Astrocyte of the cerebellum (primary cell): ENCODE results near the gene CD4.

Experiments
- DNase-seq: peaks from one replicate; pipeline ENCODE4 v3.0.0-alpha.2; 2011; ENCODE audit warnings: low read depth
- H3K4me3 ChIP-seq: 2 replicates; pipeline ENCODE4 v1.5.1; 2011; ENCODE audit warnings: mild to moderate bottlenecking, low read depth, low read length, moderate library complexity
- in situ Hi-C: cut with HindIII; loops from 2 replicates; pipeline ENCODE4 v1.10.0; 2017; ENCODE audit warnings: low sequenced_read_pairs
- TF ChIP-seq, protein P1 (sequence below): IDR thresholded peaks from 2 replicates; pipeline ENCODE4 v1.5.1; 2012; ENCODE audit warnings: low read length, low read depth, moderate library complexity, mild to moderate bottlenecking; ENCODE audit errors: missing control alignments

CD4 gene

DNA sequence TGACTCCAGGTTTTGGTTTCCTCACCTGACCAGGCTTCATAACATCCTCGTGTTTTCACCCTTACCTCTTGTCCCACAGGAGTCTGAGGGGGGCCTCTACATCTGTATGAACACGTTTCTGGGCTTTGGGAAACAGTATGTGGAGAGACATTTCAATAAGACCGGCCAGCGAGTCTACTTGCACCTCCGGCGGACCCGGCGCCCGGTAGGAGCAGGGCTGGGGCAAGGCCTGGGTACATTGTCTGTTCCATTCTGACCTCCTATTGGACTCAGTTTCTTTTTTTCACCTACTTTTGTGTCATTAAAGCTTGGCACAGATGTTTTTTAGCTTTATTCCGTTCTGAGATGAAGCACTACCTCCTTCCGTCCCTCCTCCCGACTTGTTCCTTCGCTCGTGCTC, 66.0 kb downstream of the CD4 start:
- TF ChIP-seq, protein P1, sequence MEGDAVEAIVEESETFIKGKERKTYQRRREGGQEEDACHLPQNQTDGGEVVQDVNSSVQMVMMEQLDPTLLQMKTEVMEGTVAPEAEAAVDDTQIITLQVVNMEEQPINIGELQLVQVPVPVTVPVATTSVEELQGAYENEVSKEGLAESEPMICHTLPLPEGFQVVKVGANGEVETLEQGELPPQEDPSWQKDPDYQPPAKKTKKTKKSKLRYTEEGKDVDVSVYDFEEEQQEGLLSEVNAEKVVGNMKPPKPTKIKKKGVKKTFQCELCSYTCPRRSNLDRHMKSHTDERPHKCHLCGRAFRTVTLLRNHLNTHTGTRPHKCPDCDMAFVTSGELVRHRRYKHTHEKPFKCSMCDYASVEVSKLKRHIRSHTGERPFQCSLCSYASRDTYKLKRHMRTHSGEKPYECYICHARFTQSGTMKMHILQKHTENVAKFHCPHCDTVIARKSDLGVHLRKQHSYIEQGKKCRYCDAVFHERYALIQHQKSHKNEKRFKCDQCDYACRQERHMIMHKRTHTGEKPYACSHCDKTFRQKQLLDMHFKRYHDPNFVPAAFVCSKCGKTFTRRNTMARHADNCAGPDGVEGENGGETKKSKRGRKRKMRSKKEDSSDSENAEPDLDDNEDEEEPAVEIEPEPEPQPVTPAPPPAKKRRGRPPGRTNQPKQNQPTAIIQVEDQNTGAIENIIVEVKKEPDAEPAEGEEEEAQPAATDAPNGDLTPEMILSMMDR = no peak
- in situ Hi-C loops = no loop called here
- no peak for DNase-seq
- H3K4me3 ChIP-seq = no peak overlapping the region

DNA sequence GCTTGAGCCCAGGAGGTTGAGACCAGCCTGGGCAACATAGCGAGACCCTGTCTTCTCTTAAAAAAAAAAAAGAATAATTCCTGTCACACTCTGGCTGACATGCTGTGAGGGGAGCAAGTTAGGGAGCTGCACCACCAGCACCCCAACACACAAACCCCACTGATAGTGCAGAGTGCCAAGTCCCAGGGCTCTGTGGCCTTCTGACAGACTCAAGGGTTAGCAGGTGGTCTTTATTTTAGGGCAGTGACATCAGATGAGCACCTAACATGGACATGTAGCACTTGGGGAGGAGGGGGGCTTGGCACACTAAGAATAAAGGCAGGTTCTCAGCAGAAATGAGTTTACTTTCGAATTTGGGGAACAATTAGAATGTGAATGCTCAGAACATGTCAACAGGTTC, 69.5 kb downstream of the CD4 start:
- no peak overlapping the region for H3K4me3 ChIP-seq
- TF ChIP-seq, protein P1 = no peak
- in situ Hi-C loops = no loop called here
- no peak for DNase-seq

DNA sequence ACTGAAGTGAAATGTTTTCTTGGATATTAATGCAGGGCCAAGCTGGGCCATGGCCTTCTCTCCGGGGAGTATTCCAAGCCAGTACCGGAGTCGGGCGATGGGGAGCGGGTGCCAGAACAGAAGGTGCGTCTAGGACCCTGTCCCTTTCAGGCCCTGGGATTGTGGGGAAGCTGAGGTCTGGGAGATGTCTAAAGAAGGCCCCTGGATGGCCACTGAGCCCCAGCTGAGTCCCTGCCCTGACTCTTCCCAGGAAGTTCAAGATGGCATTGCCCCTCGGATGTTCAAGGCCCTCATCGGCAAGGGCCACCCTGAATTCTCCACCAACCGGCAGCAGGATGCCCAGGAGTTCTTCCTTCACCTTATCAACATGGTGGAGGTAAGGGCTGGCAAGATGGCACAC, 70.8 kb downstream of the CD4 start:
- TF ChIP-seq, protein P1 = no peak
- no peak for DNase-seq
- no peak overlapping the region for H3K4me3 ChIP-seq
- in situ Hi-C loops = no loop called here

DNA sequence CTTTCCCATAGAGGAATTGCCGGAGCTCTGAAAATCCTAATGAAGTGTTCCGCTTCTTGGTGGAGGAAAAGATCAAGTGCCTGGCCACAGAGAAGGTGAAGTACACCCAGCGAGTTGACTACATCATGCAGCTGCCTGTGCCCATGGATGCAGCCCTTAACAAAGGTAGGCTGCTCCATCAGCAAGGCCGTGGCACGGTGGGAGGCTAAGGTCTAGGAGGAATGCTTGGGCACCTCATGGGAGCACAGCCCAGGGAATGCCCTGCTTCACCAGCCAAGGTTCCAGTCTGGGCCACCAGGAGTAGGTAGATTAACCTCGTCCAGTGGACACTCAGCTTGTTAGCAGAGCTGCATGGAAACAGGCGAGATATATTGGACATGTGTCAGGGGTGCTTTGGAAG, 71.6 kb downstream of the CD4 start:
- TF ChIP-seq, protein P1 = no peak
- in situ Hi-C loops = no loop called here
- no peak overlapping the region for H3K4me3 ChIP-seq
- no peak for DNase-seq

DNA sequence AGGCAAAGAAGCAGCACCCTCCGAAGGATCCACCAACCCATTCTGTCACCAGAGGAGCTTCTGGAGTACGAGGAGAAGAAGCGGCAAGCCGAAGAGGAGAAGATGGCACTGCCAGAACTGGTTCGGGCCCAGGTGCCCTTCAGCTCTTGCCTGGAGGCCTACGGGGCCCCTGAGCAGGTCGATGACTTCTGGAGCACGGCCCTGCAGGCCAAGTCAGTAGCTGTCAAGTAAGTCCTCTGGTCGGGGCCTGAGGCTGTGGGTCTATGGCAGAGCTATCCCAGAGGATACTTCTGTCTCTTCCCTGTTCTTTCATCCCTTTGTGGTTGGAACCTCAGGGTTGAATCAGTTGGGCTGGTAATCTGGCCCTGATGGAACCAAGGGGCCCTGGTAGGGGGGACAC, 72.1 kb downstream of the CD4 start:
- in situ Hi-C loops = no loop called here
- H3K4me3 ChIP-seq = no peak overlapping the region
- DNase-seq = no peak
- TF ChIP-seq, protein P1 = no peak

DNA sequence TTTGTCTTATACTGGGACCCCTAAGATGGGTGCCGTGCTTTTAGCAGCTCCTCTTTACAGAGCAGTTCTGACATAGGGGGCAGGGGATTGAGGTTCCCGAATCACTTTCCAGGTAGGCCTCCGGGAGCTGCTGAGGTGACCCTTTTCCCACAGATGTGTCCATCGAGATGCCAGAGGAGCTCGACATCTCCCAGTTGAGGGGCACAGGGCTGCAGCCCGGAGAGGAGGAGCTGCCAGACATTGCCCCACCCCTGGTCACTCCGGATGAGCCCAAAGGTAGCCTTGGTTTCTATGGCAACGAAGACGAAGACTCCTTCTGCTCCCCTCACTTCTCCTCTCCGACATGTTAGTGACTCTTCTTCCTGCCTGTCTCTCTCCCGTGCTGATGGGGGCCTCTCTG, 73.7 kb downstream of the CD4 start:
- no peak for DNase-seq
- no peak overlapping the region for H3K4me3 ChIP-seq
- in situ Hi-C loops = no loop called here
- TF ChIP-seq, protein P1 = no peak
